HepG2 (cell line): ENCODE measurements around the gene TPRN. TPM values are rescaled to one million over a fixed set of nuclear protein-coding genes. Genes with fewer than 3 reads are reported as not detected.
A peak's percentile ranks its signal among the peaks of the same experiment; 100 is the strongest.

ENCODE experiments used
- AKAP8 ChIP-seq: sonication (generic); formaldehyde crosslinking; IDR thresholded peaks from 2 replicates; pipeline ENCODE4 v1.5.1; 2020; ENCODE audit warnings: mild to moderate bottlenecking, missing genetic modification reagents
- ARID5B ChIP-seq: IDR thresholded peaks from 2 replicates; pipeline ENCODE4 v1.4.0; 2020; ENCODE audit warnings: mild to moderate bottlenecking, missing genetic modification reagents
- ARNTL ChIP-seq: sonication (generic); formaldehyde crosslinking; IDR thresholded peaks from 2 replicates; pipeline ENCODE4 v1.4.0; 2020; ENCODE audit warnings: mild to moderate bottlenecking, missing genetic modification reagents
- CEBPZ ChIP-seq: IDR thresholded peaks from 2 replicates; pipeline ENCODE4 v1.6.1; 2012; ENCODE audit warnings: low read length, improper control_type of control experiment
- FOXM1 ChIP-seq: sonication (generic); formaldehyde crosslinking; IDR thresholded peaks from 2 replicates; pipeline ENCODE4 v1.5.0; 2020; ENCODE audit warnings: missing genetic modification reagents
- HINFP ChIP-seq: sonication (generic); formaldehyde crosslinking; IDR thresholded peaks from 2 replicates; pipeline ENCODE4 v1.4.0; 2020; ENCODE audit warnings: low read depth, mild to moderate bottlenecking, missing genetic modification reagents
- MATR3 ChIP-seq: sonication (generic); formaldehyde crosslinking; IDR thresholded peaks from 2 replicates; pipeline ENCODE4 v1.4.0; 2020; ENCODE audit warnings: missing genetic modification reagents
- MZF1 ChIP-seq: sonication (generic); formaldehyde crosslinking; IDR thresholded peaks from 2 replicates; pipeline ENCODE4 v1.8.1; 2023; ENCODE audit warnings: mild to moderate bottlenecking, missing genetic modification reagents, borderline replicate concordance
- NFYC ChIP-seq: IDR thresholded peaks from 2 replicates; pipeline ENCODE4 v1.6.1; 2016; ENCODE audit warnings: missing genetic modification reagents, missing compliant biosample characterization
- NR2F1 ChIP-seq, 2 experiments: fragments of 450-650 bp in 1 of 2; formaldehyde crosslinking in 1 of 2; IDR thresholded peaks; 2 replicates each; pipeline versions ENCODE4 v1.5.0 to v1.6.1; 2016 to 2020; ENCODE audit warnings: mild to moderate bottlenecking in 1 of 2, missing compliant biosample characterization in 1 of 2, missing genetic modification reagents in 1 of 2, moderate library complexity in 1 of 2
- SMAD3 ChIP-seq: sonication (generic); formaldehyde crosslinking; IDR thresholded peaks from 2 replicates; pipeline ENCODE4 v1.4.0; 2020; ENCODE audit warnings: missing genetic modification reagents
- TFDP1 ChIP-seq: IDR thresholded peaks from 2 replicates; pipeline ENCODE4 v1.6.1; 2016; ENCODE audit warnings: missing compliant biosample characterization, missing genetic modification reagents, borderline replicate concordance
- ZFP1 ChIP-seq: IDR thresholded peaks from 2 replicates; pipeline ENCODE4 v1.6.1; 2016
- ZNF557 ChIP-seq: sonication (generic); formaldehyde crosslinking; IDR thresholded peaks from 2 replicates; pipeline ENCODE4 v1.4.0; 2020; ENCODE audit warnings: missing genetic modification reagents
- ZNF572 ChIP-seq: sonication (generic); formaldehyde crosslinking; IDR thresholded peaks from 2 replicates; pipeline ENCODE4 v1.5.1; 2020; ENCODE audit warnings: mild to moderate bottlenecking, missing genetic modification reagents
- ZNF782 ChIP-seq: sonication (generic); formaldehyde crosslinking; IDR thresholded peaks from 2 replicates; pipeline ENCODE4 v1.4.0; 2020; ENCODE audit warnings: missing genetic modification reagents, mild to moderate bottlenecking, borderline replicate concordance
- polyA plus RNA-seq, 8 experiments: library from polyadenylated mRNA; depleted of rRNA in 3 of 8; stranded (reverse) in 7 of 8; unstranded in 1 of 8; fragments of >200 nt; fragmentation: Illumina TruSeq in 4 of 8; extraction: Trizol in 4 of 8; gene quantifications; 2 replicates each; pipeline versions ENCODE4 v1.2.1 to v1.2.3, GENCODE V29; 2011 to 2016; ENCODE audit warnings: low read depth in 4 of 8, missing spikeins in 1 of 8, mixed read lengths in 1 of 8; ENCODE audit not compliant: insufficient read depth in 1 of 8
- total RNA-seq, 5 experiments: library from RNA; depleted of rRNA; stranded (reverse); fragments of >200 nt; fragmentation: Illumina TruSeq; extraction: Trizol; gene quantifications; 2 replicates each; pipeline ENCODE4 v1.2.3, GENCODE V29; 2016; ENCODE audit warnings: low read depth in 1 of 5

The TPRN gene
- total and polyA plus RNA-seq, 2 of the 13 experiments (the other 11 are each of a cell fraction or from before 2014, with no cell fraction given) = 10.1 to 19.2 TPM

- TF ChIP-seq ZNF782 (CRISPR knock-in tag) (no peak), ZNF572 (CRISPR knock-in tag) (no peak), HINFP (CRISPR knock-in tag) (no peak), MATR3 (CRISPR knock-in tag) (no peak), NR2F1 (CRISPR knock-in tag; IDR thresholded peaks at IDR 0.05) (no peak), ZNF557 (no peak), CEBPZ (no peak), ARID5B (CRISPR knock-in tag) (peak; percentile 49; the same call in 1 of the 2 replicates), AKAP8 (CRISPR knock-in tag) (no peak), FOXM1 (no peak), ARNTL (CRISPR knock-in tag) (no peak), SMAD3 (CRISPR knock-in tag) (0 out of 2 replicates have a peak, but pooled peaks have one; percentile 72), MZF1 (CRISPR knock-in tag) (no peak), ZFP1 (CRISPR knock-in tag) (no peak), NFYC (CRISPR knock-in tag) (0 out of 2 replicates have a peak, but pooled peaks have one; percentile 26), TFDP1 (peak; percentile 96)
These were observed 4.9 kb upstream of the TPRN start, which contains the start of the genes NDOR1 and TMEM203 (continued) for GRCh38 chr9:137205126-137206069.
